Kidney glomerular epithelial cell (primary cell): ENCODE data around the gene IRAG1.

Experiments
- DNase-seq: peaks from one replicate; lab custom pipeline; 2025; lab: John Stamatoyannopoulos, UW

The IRAG1 gene

DNA sequence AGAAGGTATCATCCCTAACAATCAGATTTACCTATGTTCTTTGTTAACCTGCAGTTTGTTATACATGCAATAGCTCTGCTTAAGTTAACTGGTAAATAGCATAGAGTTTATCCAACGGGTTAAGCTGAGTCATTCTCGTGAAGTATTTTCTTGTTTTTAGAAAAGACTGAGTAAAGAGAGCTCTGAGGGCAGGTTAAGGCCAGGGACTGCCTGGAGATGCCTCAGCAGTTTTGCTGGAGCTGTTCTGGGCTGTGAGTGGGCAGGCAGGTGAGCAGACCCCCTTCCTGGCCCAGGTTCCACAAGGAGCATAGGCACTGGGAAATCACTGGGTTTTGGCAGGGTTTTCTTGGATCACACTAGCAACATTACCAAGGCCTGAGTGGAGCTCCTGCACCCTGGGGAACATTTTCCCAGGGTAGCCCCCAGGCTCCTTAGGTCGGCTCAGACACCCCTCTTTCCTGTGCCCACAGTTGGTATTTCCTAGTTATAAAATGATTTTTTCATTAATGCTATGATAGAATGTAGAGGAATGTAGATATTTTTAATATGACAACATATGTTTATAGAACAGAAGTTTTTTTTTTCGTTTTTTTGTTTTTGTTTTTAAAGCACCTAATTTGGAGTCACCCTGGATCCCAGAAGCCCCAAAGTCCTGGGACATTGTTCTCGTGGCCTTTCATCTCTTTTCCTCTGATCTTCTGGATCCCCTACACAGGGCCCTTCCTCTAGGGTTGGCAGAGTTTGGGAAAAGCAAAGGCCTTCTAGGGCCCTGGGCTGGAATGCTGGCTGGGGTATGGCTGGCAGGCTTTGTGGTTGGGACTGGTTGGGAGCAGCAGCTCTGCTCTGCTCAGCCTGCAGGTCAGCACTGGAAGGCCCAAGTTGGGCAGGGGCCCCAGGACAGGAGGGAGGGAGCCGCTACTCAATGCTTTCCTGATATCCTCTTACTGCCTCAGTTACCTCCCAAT, 26.7 kb downstream of the IRAG1 start:
- no peak for DNase-seq

DNA sequence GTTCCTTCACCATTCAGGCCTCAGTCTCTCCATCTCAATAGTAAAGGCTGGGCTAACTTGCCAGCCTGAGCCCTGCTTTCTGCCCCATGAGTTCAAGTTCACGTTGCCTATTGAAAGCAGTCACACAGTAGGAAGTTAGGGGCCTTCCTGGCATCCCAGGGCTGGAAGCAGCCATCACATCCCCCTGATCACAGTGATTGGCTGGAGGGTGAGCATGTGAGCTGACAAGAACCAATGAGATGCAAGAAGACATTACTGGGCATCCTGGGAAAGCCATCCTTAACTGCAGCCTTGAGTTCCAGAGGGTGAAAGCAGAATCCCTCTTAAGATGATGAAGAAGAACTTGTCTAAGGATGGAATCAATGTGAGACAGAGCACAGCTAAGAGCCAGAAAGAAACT, 29.1 kb downstream of the IRAG1 start:
- no peak for DNase-seq

DNA sequence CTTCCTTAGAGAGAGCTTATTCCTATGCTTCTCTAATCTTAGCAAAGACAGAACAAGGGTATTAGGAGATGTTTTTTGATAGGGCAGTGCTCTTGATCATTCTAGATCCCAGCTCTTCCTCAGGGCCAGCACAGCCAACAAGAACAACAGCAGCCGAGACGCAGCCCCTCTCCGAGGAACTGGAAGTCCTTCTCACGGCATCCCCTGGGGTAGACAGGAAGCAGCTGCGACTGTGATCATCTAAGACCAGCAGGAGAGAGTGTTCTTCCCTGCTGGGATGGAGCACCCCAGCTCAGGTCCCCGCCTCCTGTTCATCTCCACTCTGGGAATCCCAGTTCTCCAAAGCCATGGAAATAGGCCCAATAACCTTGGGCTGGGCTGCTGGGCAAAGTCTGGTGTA, 29.6 kb downstream of the IRAG1 start:
- no peak for DNase-seq

DNA sequence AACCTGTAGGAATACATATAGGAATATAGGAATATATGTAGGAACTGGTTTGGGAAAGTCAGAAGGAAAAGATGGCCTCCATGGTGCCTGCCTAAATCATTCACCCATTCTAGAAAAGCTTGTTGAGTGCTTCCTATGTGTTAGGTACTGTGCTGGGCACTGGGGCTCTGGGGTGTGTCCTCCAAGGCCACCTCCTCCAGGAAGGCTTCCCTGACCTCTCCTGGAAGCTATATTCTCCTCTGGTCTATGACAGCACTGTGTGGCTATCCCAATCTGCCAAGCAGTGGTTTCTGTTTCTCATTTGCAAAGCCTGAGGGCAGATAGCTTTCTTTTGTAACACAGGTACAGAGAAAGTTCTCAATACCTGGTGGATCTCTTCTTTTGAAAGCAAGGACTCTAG, 30.2 kb downstream of the IRAG1 start:
- DNase-seq: no peak

DNA sequence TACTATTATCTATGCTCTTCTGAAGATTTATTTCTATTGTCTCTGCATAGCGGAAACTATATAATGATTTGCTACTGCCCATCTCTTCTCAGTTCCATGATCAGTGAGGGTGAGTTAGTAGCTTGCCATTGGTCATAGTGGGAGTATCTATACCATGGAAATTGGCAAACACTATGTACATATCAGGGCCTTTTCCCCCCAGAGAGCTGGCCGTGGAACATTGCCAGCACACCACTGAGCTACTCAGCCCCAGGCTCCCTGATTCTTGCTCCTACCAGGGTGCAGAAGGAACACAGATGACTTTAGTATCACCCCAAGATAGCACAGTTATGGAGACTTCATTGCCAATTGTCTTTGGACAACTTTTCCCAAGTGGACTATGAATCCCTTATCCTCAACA, 33.2 kb downstream of the IRAG1 start:
- DNase-seq: no peak

DNA sequence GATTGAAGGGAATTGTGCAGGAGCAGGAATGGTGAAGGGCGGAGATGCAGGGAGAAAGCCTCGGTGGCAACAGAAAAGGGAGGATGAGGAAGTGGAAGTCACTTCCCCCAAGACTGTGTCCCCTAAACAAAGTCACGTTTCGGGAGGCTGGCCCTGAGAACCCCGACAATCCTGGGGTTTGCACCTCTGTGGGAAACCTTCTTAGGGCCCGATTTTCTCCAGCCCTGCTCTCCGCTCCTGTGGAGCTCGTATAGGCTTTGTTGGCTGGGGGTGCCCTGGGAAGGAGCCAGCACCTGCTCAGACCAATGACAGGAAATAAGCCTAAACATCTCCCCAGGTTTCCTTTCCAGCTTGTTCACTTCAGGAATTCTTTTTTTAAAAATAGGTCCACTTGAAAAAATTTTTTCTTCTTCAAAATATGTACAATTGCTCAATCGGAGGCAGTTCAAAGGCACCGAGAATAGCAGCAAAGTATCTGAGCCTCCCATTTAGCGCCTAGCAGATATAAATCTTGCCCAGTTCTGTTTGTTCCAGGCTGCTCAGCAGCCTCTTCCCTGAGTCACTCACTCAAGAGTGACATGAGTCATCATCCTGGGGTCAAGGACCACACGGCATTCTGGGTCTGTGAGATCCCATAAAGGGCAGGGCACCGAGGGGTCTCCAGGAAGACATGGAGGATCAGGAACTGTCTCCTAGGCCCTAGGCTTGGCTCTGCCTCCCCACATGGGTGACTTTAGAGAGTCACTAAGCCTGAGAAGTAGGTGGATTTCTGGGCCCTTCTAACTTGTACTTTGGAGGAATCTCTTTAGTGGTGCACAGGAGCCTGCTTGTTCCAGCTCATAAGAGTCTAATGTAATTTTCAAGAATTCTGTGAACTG, 34.0 kb downstream of the IRAG1 start:
- DNase-seq: peak; percentile 83

DNA sequence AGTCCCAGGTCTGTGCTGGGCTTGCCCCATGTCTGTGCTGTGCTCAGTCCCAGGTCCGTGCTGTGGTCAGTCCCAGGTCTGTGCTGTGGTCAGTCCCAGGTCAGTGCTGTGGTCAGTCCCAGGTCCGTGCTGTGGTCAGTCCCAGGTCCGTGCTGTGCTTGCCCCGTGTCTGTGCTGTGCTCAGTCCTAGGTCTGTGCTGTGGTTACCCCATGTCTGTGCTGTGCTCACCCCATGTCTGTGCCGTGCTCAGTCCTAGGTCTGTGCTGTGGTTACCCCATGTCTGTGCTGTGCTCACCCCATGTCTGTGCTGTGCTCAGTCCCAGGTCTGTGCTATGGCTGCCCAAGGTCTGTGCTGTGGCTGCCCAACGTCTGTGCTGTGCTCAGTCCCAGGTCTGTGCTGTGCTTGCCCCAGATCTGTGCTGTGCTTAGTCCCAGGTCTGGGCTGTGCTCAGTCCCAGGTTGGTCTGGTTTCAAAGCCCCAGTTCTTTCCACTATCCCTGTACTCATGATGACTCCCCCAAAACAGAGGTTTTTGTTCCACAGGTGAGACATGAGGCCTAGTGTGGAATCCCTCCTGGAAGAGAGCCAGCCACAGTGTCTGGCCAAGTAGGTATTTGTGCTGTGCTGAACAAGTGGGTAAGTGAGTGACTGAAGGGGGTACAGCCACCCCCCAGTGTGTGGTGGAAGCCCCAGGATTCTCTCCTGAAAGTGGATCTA, 34.8 kb downstream of the IRAG1 start:
- no peak for DNase-seq

DNA sequence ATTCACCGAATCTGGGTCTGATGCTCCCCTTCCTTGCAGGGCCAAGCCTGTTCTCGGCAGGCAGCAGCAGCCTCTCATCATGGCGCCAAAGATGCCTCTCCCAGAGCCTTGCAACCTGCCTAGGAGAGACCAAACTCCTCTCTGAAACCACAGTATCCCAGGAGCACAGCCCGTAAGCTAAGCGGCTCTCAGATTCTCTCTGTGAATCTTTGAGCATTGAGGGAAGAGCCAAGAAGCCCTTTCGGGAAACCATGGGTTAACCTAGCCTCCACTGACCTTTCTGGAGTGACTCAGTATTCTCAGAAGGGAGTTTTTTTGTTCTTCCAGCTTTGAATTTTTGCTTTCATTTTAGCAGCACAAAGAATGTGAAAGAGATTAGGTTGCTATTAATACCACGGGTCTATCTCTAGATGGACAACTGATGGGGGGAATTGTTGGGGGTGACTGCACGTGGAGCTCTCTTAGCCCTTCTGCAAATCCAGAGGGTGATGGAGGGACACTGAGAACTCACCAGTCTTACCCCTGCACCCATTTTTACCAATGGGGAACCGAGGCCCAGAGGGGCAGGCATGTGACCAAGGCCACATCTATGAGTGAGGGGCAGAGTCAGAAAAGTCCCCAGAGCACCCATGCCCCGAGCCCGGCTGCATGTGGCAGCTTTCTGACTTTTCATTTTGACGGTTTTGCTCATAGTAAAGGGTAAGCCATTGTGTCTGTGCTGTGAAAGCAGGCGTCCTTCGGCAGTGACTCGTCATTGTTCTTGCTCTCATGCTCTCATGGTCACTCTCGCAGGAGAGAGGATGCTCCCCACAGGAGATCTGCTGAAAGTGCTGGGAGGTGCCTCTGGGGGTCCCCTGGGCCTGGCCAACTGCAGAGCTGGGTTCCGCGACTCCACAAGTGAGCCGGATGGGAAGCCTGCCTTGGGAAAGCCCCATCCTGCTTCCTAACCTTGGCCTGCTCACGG, 36.0 kb downstream of the IRAG1 start:
- DNase-seq: peak; percentile 69

DNA sequence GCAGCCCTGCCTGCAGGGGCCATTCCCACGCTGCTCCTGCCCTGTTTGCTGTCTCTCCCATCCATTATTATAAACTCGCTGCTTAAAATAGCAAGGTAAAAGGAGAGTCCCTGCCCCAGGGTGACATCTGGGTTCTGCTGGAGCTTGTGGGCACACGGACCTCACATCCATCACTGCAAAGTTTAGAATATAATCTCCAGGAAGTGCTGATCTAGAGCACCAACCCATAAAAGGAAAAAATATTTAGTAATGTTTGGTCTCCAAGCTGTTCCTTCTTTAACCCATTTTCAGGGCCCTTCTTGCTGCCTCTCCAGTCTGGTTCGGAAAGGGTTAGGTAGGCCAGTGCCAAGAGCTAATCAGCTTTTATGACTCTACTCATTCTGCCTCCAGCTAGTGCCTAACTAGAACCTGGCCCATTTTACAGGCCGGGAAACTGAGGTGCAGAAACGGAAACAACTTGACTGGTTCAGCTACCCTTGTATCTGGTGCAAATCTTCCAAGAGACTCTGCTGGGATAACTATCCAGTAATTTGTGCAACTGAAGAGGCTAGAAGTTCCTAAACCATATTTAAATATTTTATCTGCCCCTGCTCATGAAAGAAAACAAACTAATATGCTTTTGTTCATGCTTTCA, 37.5 kb downstream of the IRAG1 start:
- DNase-seq: no peak

DNA sequence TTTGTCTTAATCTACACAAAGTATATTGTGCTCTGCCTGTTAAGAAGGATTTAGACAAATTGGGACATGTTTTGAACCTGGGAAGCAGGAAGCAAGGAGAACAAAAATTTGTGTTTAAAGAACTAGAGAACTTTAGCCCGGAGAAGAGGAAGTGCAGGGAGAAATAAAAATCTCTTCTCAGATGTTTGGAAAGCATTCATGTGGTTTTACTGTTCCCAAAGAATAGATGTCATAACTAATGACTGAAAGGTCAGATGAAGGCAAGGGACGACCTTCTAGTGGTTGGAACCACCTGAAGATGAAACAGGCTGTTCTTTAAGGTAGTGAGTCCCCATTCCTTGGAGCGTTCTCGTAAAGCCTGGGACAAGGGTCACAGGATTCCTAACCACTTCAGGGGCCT, 38.3 kb downstream of the IRAG1 start:
- DNase-seq: no peak

DNA sequence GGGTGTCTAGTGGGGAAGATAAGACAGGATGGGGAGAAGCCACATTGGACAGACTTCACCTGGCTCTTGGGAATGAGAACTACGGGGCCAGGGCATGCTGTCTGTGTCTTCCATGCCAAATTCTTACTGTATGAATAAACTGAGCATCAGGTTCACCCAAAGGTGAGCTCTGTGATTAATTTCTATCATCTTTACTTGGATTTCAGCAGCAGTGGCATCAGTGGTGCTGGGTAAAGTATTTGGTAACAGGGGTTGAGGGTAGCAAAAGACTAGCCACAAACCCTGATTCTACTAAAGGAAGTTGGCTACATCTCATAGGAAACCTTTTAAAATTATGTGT, 38.8 kb downstream of the IRAG1 start:
- DNase-seq: no peak

DNA sequence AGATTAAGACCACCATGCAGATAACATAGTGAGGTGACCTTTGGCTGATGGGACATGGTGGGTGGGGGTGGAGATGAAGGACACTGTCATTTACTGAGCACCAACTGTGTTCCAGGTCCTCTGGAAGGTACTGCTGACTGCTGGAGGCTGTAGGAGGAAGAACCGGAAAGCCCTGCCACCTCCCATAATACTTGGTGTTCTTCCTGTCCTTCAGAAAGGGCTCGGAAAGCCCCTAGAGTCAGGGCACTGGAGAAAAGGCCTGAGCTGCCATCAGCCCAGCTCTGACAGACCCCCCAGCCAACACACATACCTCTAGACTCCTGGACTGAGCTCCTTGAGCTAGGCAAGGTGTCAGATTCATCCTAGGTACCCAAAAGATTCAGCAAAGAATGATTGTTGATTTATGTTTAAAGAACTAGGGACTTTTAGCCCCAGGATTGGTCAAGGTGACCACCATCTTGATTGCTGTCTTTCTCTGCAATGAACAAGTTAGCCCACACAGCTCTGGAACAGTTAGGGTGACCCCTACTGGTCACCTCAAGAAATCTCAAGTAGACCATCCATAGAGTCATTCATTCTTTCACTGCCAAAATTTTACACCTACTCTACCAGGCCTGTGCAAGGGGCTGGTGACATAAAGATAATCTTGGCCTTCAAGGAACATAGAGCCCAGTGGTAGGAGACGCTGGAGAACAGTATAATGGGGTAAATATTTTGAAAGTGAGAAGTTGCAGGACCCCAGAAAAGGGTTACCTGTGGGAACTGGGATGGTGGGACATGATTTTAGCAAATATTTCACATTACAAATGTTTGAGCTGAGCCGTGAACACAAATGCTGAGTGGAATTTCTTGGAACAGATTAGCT, 39.4 kb downstream of the IRAG1 start:
- DNase-seq: peak; percentile 34

DNA sequence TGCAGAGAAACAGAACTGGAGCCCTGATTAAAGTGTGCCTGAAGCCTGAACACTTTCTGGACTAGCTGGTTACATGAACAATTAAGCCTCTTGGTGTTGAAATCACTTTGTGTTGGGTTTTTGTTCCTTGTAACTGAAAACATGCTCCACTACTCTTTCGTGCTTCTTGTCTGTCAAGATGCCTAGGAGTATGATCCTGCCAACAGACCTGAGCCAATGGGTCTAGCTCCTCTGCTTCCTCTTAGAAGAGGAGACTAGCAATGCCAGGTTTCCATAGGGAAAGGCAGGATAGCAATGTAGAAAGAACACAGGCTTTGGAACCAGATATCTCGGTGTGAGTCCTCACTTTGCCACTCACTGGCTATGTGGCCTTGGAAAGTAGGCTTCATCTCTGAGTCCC, 40.3 kb downstream of the IRAG1 start:
- DNase-seq: no peak

DNA sequence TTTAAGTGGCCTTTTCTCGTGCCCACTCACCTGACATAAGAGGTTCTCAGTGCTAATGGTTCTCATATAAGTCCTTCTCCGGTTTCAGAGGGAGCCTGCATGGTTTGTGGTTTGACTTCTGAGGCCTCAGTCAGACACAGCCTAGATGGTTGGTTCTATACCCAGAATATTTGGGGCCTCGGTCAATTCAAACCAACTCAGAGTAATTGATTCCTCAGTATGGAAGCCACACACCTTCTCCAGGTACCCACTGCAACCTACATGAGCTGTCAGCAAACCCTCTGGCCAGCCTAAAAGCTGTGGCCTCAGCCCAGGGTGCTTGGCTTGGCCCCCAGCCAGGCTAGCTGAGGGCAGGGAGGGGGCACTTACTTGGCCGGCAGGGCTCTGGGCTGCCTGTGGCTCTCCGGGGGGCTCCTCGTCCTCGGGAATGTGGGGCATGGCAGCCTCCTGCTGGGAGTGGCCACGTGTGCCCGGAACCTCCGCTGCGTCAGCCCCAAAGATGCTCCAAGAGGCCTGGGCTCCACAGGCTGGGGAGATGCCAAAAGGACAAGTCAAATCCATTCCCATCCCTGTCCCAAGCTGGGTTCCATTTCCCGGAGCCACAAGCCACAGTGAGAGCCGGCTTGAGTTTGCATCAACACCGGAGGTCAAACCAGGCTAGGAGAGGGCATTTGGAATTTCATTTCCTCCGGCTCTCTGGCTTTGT, 41.7 kb downstream of the IRAG1 start:
- no peak for DNase-seq

DNA sequence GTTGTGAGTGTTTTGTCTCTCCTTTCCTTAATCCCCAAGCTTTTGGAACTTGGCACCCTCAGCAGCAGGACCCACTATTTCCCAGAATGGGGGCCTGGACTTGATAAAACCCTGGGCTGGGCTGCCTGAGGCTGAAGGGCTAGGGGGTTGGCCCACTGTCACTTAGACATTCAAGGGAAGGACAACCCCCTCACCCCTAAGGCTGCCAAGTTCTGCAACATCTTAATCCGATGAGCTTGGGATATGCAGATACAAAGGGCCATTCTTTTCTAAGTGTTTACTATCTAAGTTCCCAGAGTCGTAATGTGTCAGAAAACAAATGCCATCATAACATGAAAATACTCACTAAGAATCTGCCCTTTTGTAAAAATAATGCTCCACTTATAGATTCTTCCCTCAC, 42.9 kb downstream of the IRAG1 start:
- DNase-seq: no peak

DNA sequence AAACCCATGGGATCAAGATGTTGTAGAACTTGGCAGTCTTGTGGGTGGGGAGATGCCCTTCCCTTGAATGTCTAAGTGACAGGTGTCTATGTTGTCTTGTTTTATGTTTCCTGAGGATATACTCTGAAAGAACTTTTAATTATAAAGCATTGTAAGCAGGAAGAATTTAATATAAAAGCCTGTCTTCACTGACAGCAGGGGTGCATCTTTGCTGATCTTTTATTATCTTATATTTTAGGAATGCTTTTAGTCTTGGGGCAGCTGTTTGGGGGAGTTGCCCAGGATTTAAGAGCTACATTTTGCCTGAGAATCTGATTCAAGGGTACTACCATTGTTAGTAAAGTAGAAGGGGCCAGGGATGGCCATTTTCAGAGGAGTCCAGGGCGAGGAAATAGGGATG, 43.4 kb downstream of the IRAG1 start:
- no peak for DNase-seq

DNA sequence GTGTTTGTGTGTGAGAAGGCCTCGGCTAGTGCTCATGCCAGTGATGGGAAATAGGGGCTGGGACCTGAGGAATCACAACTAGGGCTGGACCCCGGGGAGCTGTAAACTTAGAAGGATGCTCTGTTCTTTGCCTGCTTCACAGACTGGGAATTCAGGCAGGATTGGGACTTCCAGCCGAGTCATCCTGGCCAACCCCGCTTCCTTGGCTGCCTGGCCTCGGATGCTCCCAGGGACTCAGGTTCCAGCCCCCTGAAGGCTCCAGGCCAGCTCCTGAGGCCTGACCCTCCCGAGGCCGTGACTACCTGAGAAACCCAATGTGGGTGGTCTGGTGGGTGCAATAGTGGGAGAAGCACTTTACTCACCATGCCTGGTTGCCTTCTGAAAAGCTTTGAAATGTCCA, 44.7 kb downstream of the IRAG1 start:
- no peak for DNase-seq

DNA sequence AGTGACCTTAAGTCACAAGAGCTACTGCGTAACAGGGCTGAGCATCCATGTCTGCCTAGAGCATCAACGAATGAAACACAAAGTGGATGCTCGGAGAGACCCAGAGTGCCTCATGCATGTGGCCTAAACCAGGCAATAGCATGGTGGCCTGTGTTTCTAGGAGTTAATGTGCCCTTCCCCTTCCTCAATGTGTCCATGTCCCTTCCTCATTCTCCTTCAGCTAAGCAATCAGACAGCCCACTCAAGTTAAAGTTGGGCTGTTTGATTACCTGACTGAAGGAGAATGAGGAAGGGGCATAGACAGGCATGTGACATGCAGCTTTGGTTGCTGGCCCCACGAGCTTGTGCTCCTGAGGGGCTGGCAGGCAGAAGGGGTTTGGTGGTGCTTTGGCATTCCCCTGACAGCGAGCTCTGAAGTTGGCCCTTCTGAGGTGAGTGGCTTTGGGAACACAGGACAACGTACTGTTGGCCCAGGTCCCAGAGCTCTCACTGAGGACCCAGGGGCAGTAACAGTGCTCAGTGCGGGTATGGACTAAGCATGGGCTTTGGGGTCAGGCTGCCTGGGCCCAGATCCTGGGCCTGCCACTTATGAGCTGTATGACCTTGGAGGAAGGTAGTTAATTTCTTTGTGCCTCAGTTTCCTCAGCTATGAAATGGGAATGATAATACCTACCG, 46.7 kb downstream of the IRAG1 start:
- DNase-seq: no peak

DNA sequence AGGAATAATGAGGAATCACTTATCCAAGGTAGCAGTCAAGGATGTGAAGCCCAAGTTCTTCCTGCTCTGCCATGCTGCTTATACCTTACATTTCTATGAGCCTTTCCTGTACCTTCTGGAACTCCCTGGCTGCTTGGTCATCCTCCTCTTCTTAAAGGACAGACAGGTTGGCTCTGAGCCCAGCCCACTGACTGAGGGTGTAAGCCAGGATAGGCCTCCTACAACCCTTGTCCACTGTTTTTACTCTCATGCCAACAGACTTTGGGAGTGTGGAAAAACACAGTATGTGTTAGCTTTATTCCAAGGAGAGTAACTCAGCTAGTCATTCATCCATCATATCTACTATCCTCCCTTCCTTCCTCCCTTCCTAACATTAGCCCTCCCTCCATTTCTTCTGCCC, 47.5 kb downstream of the IRAG1 start:
- DNase-seq: no peak
